GM10248 (cell line): ENCODE results near the gene KCNJ10.

Source experiments
- CTCF ChIA-PET: fragments of 300-600 bp; sonication (Branson Sonifier 250); formaldehyde crosslinking; extraction: SDS; loops from one replicate; lab custom pipeline; 2021; ENCODE audit warnings: antibody characterized with exemption; lab: Yijun Ruan, JAX
- POLR2A ChIA-PET: fragments of 350-650 bp; sonication (Branson Sonifier 250); formaldehyde crosslinking; extraction: SDS; loops from one replicate; lab custom pipeline; 2020; ENCODE audit warnings: antibody characterized with exemption; lab: Yijun Ruan, JAX
- DNase-seq: peaks from one replicate; pipeline ENCODE4 v3.0.0; 2012; ENCODE audit errors: extremely low spot score
- TF ChIP-seq, protein P1 (sequence below): IDR thresholded peaks from 2 replicates; pipeline ENCODE4 v1.5.1; 2012; ENCODE audit warnings: mild to moderate bottlenecking, low read depth; ENCODE audit errors: extremely low read depth, missing control alignments, control extremely low read depth

The KCNJ10 gene

DNA sequence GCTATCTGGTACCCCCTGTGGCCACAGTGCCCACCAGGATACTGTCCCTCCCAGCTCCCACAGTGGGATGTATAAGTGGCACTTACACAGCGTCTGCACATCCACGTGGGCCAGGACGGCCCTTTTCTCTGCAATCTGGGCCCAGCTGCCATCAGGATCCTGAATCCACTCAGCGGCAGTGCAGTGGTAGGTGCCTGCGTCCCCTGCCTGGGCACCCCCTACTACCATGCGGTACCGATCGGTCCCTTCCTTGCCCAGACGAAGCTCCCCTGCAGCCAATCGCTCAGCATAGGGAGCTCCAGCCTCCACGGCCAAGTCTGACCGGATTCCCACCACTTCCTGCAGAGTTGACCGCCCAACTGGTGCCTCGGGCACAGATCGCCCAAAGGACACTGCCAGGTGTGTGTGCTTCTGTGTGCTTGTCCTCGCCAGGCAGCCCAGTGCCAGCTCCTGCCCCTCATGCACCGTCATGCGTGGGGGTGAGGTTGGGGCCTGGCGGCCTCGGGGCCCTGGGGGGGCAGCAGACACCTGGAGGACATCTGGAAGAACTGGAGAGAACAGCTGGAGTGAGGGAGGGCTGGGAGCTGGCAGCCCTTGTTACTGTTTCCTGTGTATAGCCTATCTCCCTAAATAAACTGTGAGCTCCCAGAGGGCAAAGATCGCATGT, 23.8 kb upstream of the KCNJ10 start:
- ChIA-PET CTCF (interaction anchor here (1.0 to 30.0 kb wide), 4 partner anchors 7 to 283 kb away, joined by 3 to 983 read pairs (median 40); partner anchors contain the start of genes KCNJ10 and KCNJ9), POLR2A (no interaction called here)
- TF ChIP-seq, protein P1, sequence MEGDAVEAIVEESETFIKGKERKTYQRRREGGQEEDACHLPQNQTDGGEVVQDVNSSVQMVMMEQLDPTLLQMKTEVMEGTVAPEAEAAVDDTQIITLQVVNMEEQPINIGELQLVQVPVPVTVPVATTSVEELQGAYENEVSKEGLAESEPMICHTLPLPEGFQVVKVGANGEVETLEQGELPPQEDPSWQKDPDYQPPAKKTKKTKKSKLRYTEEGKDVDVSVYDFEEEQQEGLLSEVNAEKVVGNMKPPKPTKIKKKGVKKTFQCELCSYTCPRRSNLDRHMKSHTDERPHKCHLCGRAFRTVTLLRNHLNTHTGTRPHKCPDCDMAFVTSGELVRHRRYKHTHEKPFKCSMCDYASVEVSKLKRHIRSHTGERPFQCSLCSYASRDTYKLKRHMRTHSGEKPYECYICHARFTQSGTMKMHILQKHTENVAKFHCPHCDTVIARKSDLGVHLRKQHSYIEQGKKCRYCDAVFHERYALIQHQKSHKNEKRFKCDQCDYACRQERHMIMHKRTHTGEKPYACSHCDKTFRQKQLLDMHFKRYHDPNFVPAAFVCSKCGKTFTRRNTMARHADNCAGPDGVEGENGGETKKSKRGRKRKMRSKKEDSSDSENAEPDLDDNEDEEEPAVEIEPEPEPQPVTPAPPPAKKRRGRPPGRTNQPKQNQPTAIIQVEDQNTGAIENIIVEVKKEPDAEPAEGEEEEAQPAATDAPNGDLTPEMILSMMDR = no peak
- DNase-seq = no peak

DNA sequence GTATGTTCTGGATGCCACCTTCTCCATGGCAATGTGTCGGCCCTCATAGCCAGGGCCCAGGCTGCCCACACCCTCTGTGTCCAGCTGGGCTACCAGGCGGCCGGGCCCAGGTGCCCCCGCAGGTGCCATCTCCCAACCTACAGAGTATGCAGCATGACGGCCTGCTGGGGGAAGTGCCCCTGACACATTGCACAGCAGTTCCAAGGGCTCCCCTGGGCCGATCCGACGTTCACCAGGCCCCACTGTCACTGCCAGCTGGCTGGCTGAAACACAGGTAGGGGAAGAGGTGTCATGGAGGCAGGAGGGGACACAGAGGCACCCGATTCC, 23.1 kb upstream of the KCNJ10 start:
- ChIA-PET POLR2A (no interaction called here), CTCF (interaction anchor here (1.0 to 30.0 kb wide), 3 partner anchors 32 to 283 kb away, joined by 3 to 983 read pairs (median 4); partner anchors contain the start of genes KCNJ10 and KCNJ9)
- no peak for DNase-seq
- TF ChIP-seq, protein P1 = no peak

DNA sequence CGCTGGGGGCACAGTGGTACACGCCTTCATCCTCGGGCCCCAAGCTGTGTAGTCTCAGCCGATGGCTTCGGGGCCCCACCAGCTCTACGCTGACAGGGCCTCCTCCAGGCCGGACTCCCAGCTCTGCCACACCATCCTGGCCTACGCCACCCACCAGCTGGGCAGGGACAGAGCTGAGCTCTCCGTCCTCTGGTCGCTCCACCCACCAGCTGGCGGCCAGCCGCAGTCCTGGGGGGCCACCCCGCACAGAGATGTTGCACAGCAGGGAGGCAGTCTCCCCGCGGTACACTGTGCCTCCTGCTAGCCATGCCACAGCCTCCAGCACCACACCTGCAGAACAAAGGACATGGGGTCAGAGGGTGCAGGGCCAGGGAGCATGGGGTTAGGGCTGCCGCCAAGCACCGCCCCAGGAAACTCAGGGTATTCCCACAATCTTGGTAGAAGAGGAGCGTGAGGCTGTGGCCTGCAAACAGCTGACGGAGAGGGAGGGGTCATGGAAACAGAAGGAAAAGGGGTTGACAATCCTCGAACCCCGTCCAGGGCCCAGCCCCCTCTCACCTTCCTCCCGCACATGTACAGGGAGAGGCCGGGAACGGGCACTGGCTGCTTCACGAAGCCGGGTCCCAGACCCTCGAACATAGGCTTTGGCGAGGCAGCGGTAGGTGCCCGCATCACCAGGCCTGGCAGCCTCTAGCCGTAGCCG, 22.6 kb upstream of the KCNJ10 start:
- TF ChIP-seq, protein P1 = no peak
- POLR2A ChIA-PET = no interaction called here
- CTCF ChIA-PET = interaction anchor here (0.6 to 30.0 kb wide), 3 partner anchors 31 to 199 kb away, joined by 3 to 983 read pairs (median 3); partner anchors contain the start of genes KCNJ10 and KCNJ9
- DNase-seq = no peak

DNA sequence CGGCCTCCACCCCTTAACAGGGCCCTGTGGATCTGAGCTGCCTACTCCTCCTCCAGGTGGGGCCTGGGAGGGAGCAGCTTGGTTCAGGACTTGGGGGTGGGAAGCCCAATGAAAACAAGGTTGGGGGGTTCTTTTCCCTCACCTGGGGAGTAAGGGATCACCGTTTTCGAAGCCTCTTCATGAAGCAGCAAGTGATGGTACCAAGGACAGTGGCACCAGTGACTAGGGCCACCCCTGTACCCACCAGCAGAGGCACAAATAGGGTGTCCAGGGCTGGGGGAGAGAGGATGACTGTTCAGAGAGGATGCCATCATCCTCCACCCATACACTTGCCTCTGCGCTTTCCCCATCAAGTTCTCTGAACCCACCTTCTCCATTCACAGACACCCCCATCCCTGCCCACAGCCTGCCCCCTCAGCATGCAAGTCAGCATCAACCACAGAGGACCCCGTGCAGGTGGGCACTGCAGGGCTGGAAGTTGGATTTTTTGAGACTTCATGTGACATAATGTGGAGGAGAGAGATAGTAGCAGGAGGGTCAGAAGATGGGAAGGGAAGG, 21.8 kb upstream of the KCNJ10 start:
- TF ChIP-seq, protein P1 = no peak
- DNase-seq = no peak
- CTCF ChIA-PET = interaction anchor here (0.6 to 30.0 kb wide), 4 partner anchors 30 to 200 kb away, joined by 3 to 983 read pairs (median 4); partner anchors contain the start of genes KCNJ10 and KCNJ9
- POLR2A ChIA-PET = no interaction called here

DNA sequence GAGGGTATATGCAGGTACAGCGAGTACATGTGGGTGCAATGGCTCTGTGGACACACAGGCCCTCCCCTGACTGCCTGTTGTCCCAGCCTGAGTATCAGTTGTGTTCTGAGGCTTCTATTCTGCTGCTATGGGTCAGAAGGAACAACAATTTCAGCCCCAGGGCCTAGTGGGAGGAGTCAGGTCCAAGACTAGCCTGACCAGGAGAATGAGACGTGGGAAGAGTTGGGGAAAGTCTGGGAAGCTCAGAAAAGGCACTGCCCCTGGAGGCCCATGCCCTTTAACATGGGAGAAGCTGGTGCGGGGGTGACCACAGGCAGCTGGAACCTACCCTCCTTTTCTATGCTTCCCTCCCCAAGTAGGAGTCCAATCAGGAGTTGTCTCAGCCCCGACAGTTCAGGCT, 20.8 kb upstream of the KCNJ10 start:
- ChIA-PET POLR2A (no interaction called here), CTCF (interaction anchor here (0.8 to 30.0 kb wide), 3 partner anchors 10 to 83 kb away, joined by 3 to 983 read pairs (median 4); partner anchors contain the start of genes KCNJ10 and KCNJ9)
- DNase-seq = no peak
- TF ChIP-seq, protein P1 = no peak

DNA sequence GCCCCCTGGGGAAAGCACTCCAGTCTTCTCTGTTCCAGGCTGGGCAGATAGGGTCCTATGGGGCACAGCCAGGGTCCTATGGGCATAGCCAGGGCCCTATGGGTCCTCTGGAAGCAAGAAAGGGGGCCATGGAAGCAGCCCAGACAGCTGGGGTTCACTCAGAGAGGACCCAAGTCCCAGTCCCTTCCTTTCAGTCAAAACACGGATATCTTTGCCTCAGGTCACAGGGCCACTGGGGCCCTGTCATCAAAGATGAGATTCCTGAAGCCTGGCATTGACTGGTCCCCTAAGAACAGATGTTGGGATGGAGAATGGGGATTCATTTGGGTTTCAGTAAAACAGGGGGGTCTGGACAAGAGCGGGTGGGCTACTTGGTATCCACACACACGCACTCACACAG, 19.9 kb upstream of the KCNJ10 start:
- ChIA-PET POLR2A (no interaction called here), CTCF (interaction anchor here (30.0 kb wide), 1 partner anchor 29 kb away, joined by 983 read pairs; the partner anchor contains the start of genes KCNJ10 and KCNJ9)
- DNase-seq = no peak
- TF ChIP-seq, protein P1 = no peak
